DMS 273 treated with DMSO at 0.1 percent for 48 hours (cell line): Measurements from ENCODE around the gene KCNQ5.
"Not testable (repeated sequence)": the region's sequence is repeated elsewhere in the genome, so short reads cannot be mapped to it uniquely, and the experiment has no call there.

Source experiments
- DNase-seq: peaks from one replicate; lab custom pipeline; 2025; lab: John Stamatoyannopoulos, UW

Gene KCNQ5

DNA sequence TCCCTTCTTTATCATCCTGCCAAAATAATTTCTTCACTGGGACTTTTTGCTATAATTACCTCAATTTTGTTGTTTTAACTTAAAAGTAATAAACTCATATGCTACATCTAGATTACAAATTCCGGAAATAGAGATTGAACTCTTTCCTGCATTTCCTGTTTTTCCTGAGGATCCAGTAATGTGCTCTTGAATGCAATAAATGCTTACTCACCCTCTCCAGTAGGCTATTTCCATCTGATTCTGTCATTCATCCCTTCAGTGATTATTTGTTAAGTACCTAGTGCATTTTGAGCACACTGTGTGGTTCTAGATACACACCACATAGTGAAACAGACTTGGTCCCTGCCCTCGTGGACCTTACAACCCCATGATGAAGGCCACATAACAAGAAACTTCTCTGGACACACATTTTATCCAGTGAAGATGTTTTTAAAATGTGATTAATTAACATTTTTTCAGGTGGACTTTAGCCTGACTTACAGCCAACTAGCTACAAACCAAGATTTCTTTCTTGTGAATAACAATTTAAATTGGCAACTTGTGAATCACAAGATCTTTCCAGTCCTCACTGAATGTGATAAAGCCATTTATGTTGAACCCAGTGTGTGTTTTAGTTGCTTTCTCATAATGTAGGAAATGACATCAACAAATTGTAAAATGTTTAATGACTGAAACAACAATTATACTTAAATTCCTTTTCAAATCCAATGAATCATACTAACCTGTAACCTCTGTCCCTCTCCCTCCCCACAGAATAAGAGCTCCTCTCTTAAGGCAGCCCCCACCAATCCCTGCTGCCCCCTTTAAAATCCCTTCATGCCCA, 331.2 kb downstream of the KCNQ5 start:
- no peak for DNase-seq

DNA sequence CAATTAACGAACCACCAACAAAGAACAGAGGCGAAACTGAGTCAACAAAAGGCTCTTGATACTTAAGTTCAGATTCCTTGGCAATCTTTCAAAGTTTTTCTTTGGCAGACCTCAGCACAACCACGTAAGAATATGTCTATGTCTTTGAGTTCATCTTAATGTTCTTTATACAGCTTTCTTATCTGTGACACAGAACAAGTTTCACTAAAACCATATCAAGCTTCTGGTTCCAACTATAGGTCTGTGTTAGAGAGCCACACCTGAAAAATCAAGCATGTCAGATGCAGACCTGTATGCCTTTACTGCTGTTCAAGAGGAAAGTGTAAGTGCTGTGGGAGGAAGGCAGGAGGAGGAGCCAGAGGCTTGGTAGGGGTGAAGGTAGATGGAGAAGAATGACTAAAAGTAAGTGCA, 332.1 kb downstream of the KCNQ5 start:
- no peak for DNase-seq

DNA sequence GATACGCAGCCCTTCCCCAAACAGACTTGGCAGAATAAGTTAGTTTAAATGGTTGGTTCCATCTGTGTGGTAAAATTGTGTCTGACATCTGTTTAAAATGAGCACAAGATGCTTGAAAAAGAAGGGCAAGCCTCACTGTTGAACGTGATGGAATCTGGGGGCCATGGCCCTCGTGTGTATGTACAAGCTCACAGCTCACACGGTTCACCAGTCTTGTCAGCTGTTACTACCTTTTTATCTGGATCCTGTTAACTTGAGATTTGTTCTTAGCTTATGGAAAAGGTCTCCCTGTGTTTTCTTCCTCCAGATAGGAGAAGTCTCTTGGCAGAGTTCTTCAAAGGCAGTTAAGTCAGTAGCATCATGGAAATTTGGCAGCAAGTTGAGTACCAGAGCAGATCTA, 332.9 kb downstream of the KCNQ5 start:
- no peak for DNase-seq

DNA sequence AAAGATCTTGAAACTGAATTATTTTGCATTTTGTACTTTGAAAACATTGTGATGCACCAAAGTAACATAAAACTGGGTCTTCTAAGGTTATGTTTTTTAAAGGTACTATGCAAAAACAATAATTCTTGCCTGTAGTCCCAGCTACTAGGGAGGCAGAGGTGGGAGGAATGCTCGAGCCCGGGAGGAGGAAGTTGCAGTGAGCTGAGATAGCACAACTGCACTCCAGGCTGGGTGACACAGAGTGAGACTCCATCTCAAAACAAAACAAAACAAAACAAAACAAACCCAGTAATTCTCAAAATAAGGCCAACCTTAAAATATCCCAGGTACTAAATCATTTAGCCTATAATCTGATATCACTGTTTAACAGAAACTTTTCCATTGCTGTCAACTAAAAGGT, 333.8 kb downstream of the KCNQ5 start:
- no peak for DNase-seq

DNA sequence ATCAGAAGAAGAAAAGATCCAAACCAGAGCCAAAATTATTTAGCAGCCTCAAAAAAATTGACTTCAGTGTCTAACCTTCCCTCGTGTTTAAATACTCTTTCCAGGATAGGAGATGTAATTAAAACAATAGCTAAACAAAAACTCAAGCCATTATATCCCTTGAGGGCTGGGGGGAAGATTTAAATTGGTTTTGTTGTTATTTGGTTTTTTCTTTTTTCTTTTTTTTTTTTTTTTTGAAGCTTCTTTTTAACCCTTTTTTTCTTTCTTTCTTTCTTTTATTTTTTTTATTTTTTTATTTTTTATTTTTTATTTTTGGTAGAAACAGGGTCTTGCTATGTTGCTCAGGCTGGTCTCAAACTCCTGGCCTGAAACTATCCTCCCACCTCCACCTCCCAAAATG, 334.4 kb downstream of the KCNQ5 start:
- DNase-seq = no peak

DNA sequence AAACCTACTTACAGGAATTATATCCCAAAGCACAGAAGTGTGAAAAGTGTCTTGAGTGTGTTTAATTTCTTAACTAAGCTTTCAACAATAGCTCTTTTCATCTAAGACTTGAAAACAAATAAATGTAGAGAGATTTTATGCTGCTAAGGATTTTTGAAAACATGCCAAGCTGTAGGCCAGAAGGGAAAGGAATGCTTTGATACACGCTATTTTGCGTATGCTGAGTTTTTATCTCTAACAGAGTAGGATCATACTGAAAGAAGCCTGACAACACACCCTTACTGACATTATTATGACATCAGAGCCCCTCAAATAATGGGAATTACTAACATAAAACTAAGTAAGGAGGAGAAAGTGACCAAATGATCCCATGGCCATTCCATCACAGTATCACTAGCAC, 338.0 kb downstream of the KCNQ5 start:
- no peak for DNase-seq

DNA sequence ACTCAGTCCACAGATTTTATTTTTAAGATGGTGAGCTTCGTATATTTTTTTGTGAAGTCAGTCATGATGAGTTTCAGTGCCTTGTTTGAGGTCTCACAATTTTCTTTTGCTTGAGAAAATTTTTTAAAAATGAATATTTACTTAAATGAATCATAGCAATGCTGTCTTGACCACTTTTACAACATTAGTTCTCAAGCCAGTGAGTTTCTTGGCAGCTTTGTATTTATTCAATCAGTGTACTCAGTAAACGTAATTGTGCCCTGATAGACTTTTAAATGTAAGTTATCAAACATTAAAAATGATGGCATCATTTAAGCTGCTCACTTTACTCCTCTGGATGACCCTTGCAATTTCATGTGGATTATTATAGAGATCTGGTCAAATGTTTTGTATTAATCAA, 342.1 kb downstream of the KCNQ5 start:
- DNase-seq = no peak

DNA sequence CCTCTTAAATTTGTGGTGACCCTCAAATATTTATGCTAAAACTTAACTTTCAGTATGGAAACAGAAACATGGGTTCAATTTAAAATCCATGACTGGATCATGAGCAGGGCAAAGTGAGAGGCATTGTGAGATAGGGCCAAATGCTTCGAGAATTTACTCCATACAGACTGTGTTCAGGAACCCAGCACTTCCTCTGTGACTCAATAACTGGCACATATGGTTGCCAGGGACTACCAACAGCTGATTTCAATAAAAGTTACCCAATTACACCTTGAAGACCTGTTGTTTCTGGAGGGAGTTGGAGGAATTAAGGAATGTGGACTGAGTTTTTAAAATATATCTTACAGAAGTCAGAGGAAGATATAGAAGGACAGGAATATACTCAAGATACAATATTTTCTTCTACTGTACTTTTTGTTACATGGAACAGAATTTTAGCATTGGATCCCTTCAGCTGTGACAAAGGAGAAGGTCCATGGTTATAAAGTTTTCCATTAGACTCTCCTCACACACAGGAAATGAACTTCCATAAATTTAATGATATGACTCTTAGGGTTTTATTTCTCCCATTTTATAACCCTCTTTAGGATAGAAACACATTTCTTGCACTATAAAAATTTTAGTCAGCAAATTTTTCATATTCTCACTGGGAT, 344.9 kb downstream of the KCNQ5 start:
- no peak for DNase-seq

DNA sequence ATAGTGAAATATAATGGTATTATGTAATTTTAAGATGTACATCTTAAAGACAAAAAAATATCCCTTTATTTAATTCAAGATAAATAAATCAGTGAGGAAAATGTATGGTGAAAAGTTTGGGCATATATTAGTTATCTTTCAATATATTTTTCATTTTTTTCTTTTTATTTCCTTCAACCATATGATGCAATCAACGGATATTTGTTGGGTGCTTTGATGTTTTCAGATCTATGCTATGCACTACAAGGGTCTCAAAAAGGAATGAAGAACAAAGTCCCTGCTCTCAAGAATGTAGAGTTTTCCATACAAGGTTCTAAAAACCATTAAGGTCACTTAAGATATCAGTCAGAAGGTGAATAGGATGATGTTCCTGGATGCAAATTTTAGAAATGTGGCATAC, 345.5 kb downstream of the KCNQ5 start:
- no peak for DNase-seq

DNA sequence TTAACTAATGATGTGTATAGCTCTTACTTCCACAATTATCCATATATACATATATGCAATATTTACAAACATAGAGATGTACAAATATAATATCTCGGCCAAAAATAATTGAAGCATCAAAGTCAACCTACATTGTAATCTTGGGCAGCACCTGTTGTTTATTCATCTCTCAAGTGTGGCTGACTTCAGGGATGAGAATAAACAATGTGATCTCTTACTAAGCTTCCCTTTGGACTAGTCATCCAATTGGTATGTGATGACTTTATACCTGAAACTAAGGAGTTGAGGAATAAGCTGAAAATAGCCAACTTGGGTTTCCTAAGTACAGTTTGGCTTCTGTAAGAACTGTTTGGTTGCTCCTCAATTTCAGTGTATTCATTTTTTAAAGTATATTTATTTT, 346.8 kb downstream of the KCNQ5 start:
- DNase-seq = no peak

DNA sequence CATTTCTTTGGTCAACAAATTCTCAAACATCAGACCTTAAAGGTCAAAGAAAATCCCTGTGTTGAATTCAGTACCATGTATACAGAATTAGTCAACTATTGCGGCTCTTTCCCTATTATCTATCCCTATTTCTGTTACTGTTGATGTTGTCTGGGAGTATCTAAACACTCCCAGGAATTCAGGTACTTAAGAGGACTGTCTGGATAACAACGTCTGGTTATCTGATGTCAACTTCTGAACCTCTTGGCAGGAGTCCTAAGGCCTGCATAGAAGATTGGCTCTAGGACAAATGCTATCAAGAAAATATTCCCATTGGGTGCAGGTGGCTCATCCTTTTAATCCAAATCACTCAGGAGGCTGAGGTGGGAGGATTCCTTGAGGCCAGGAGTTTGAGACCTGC, 347.8 kb downstream of the KCNQ5 start:
- DNase-seq = no peak

DNA sequence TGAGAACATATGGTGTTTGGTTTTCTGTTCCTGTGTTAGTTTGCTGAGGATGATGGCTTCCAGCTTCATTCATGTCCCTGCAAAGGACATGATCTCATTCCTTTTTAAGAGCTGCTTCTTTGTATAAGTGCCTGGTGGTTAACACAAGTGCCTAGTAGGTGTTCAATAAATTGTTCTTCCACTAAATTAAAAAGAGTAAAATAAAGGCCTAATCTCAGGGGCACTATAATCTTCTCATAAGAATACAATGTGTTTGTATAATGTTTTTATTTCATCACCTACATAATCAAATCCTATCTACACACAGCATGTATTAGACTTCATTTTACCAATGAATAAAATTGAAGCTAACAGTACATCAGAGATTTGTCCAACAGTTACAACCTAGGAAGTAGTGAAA, 350.7 kb downstream of the KCNQ5 start:
- no peak for DNase-seq

DNA sequence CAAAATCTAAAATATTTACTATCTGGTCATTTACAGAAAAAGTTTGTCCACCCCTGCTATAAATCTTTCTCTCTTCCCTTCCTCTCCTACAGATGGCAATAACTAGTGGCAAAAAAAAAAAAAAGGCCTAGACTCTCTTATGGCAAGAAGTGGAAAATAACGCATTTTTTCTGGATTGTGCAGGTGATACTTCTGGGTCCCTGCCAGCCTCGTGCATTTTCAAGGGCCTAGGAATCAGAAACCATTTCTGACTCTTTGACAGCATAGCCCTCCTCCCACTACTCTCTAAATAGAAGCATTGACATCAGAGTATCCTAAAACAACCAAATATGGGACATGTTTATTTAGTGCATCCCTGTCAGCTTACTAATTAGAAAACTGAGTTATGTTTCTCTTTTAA, 352.4 kb downstream of the KCNQ5 start:
- no peak for DNase-seq

DNA sequence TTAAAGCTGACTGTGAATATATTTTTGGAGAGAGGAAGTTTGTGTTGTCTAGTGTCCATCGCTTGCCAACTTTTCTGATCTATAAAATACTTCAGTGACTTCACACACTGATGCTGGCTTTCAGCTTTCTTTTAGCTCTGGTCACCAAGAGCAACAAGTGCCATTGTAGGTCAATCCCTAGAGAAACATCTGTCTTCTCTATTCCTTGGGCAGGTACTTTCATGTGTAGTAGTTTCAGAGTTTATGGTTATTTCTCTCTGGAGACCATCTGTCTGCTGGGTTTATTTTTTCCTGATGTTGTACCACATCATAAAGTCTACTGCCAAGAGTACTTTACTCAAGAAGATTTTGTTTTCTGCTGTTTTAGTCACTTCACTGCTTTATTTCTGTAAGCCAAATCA, 353.5 kb downstream of the KCNQ5 start:
- no peak for DNase-seq

DNA sequence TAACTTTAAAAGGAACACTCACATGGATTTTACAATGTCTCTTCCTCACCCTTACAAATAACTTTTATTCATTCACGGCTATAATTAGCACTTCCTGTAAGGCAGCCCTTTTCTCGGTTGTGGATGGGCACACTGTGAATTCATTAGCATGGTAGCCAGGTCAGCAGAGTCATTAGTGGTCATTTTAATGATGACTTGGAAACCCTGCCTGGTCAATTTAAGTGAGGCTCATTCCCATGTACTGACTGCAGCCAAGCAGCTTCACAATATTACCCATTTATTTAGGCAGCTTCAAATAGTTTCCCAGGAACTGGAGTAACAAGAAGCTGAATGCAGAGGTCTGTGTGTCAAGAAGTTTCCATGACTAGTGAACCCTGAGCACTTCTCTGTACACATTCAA, 354.6 kb downstream of the KCNQ5 start:
- DNase-seq = no peak

DNA sequence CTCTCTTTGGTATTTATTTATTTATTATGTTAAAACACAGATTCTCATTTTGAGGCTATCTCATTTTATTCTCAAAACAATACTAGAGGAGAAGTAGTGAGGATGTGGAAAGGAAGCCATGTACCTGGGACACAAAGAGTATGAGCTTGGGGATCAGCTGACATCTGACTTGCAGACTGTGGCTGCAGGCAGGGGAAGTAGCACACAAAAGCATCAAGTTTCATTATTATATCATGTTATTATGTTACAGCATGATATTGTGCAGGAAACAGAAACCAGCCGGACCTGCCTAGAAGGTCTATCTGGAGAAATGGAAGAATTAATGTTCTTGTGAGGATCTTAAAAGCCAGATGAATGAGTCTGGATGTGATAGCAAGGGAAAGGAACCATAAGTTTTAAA, 355.2 kb downstream of the KCNQ5 start:
- no peak for DNase-seq

DNA sequence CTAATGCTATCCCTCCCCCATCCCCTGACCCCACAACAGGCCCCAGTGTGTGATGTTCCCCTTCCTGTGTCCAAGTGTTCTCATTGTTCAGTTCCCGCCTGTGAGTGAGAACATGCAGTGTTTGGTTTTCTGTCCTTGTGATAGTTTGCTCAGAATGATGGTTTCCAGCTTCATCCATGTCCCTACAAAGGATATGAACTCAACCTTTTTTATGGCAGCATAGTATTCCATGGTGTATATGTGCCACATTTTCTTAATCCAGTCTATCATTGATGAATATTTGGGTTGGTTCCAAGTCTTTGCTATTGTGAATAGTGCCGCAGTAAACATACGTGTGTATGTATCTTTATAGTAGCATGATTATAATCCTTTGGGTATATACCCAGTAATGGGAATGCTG, 356.9 kb downstream of the KCNQ5 start:
- DNase-seq = not testable (repeated sequence)

DNA sequence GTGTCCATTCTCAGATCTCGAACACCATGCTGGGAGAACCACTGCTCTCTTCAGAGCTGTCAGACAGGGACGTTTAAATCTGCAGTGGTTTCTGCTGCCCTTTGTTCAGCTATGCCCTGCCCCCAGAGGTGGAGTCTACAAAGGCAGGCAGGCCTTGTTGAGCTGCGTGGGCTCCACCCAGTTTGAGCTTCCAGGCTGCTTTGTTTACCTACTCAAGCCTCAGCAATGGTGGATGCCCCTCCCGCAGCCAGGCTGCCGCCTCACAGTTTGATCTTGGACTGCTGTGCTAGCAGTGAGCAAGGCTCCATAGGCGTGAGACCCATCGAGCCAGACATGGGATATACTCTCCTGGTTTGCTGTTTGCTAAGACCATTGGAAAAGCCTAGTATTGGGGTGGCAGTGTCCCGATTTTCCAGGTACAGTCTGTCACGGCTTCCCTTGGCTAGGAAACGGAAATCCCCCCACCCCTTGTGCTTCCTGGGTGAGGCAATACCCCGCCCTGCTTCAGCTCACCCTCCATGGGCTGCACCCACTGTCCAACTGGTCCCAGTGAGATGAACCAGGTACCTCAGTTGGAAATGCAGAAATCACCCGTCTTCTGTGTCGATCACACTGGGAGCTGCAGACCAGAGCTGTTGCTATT, 362.4 kb downstream of the KCNQ5 start:
- not testable (repeated sequence) for DNase-seq

DNA sequence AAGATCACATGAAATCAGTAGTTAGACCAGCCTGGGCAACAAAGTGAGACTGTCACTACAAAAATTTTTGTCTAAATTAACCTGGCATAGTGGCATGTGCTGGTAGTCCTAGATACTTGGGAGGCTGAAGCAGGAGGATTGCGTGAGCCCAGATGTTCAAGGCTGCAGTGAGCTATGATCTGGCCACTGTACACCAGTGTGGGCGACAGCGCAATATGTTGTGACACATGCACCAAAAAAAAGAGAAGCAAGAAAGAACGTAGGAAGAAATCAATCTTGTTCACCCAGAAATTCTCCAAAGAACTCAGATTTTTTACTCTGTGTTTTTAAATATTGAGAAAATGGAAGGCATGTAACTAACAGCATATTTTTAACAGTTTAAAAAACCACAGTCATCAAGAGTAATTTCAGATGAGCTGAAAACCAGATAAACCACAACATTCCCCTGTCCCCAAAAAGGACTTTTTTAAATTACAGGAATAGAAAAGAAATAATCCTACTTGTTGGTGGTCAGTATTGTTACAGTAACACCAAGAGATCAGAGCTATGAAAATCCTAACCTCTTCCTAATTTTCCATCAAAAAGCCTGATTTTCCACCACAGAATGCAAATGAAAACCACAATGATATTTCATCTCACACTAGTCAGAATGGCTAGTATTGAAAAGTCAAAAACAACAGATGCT, 363.3 kb downstream of the KCNQ5 start:
- no peak for DNase-seq

DNA sequence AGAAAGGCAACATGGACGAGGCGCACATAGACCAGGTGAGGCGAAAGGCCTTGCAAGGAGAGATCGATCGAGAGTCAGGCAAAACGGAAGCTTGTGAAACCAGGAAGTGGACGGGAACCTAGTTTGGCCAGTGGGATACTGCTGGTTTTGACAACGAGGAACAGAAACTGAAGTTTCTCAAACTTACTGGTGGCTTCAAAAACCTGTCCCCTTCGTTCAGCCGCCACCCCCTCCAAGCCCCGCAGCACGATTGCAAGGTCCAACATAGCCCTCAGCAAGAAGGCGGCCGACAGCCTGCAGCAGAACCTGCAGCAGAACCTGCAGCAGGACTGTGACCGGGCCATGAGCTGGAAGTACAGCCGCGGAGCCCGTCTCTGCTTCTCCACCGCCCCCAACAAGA, 365.4 kb downstream of the KCNQ5 start:
- DNase-seq = no peak

DNA sequence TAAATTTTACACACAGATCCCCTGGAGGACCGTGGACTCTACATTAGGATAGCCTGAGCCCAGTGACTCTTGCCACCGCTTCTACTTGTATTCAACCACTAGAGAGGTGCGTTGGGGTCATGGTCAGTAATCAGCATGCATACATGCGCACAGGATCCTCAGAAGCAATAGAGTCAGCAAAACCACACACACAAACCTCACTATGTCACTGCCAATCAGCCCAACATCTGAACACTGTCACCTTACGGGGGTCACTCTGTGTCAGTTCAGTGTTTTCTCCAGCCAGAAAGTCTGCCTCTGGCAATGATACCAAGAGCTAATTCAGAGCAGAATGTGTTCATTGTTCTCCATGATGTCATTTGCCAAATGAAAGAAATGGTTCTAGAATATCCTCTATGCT, 378.1 kb downstream of the KCNQ5 start:
- DNase-seq = no peak

DNA sequence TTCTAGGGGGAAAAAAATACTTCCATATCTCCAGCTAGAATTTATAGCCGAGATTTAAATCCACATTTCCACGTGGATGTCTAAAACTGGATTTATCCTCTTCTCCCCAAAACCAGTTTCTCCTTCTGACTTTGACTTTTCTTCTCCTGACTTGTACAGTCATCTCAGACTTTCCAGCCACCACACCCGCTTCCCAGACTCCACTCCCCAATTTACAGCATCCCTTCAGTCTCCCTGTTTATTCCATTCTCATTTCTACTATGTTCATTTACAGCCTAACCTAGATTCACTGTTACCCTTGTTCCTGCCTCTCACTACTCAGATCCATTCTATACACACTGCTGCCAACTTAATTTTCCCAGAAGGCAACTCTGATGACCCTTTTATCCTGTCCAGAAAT, 378.6 kb downstream of the KCNQ5 start:
- no peak for DNase-seq

DNA sequence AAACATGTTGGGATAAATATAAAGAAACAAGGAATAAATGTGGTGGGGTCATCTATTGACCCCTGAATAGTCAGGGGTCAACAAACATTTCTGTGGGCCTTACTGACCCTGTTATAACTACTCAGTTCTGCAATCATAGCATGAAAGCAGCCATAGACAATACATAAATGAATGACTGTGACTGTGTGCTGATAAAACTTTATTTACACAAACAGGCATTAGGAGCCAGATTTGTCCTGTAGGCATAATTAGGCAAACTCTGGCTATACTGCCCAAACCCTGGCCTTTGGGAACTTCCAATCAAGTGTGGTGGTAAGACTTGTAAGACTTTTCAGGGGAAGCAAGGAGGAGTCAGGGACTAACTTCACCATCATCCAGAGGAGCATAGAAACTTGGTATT, 380.7 kb downstream of the KCNQ5 start:
- no peak for DNase-seq
